HG03439 (cell line): ENCODE results near the gene DSG3.
A peak's percentile ranks its signal among the peaks of the same experiment; 100 is the strongest.

Source experiments
- ATAC-seq: cut with Tn5 transposase; IDR thresholded peaks from one replicate; pipeline ENCODE4 v1.9.1; 2021; ENCODE audit warnings: mild to moderate bottlenecking, moderate library complexity; ENCODE audit not compliant: unreplicated experiment

Gene DSG3, protein sequence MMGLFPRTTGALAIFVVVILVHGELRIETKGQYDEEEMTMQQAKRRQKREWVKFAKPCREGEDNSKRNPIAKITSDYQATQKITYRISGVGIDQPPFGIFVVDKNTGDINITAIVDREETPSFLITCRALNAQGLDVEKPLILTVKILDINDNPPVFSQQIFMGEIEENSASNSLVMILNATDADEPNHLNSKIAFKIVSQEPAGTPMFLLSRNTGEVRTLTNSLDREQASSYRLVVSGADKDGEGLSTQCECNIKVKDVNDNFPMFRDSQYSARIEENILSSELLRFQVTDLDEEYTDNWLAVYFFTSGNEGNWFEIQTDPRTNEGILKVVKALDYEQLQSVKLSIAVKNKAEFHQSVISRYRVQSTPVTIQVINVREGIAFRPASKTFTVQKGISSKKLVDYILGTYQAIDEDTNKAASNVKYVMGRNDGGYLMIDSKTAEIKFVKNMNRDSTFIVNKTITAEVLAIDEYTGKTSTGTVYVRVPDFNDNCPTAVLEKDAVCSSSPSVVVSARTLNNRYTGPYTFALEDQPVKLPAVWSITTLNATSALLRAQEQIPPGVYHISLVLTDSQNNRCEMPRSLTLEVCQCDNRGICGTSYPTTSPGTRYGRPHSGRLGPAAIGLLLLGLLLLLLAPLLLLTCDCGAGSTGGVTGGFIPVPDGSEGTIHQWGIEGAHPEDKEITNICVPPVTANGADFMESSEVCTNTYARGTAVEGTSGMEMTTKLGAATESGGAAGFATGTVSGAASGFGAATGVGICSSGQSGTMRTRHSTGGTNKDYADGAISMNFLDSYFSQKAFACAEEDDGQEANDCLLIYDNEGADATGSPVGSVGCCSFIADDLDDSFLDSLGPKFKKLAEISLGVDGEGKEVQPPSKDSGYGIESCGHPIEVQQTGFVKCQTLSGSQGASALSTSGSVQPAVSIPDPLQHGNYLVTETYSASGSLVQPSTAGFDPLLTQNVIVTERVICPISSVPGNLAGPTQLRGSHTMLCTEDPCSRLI

DNA sequence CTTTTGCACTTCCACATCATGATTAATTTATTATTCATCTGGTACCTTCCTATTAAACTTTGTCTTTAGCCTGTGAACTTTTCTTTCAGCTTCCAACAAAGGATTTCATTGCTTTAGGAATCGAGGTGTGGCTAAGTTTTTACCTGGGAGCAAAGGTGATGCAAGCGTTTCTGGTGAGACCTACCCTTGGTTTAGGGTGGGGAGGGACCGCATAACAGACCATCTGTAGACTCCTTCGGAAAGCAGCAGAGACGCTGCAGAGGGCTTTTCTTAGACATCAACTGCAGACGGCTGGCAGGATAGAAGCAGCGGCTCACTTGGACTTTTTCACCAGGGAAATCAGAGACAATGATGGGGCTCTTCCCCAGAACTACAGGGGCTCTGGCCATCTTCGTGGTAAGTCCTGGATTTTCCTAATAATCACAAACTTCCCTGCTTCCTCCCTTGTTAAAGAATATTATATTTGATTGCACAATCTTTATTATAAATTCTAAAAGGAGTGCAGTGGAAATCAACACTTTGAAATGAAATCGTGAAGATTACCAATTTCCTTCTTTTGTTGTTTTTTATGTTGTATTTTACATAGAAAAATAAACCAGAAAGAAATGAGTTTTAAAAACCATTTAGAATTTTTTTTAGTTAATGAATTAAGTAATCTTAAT is at the start of gene DSG3:
DSG3 (plus strand) TSS at position 212 of the 662 bp plus-strand sequence; CDS start at position 349, 137 bp downstream.
- ATAC-seq, result no peak

DNA sequence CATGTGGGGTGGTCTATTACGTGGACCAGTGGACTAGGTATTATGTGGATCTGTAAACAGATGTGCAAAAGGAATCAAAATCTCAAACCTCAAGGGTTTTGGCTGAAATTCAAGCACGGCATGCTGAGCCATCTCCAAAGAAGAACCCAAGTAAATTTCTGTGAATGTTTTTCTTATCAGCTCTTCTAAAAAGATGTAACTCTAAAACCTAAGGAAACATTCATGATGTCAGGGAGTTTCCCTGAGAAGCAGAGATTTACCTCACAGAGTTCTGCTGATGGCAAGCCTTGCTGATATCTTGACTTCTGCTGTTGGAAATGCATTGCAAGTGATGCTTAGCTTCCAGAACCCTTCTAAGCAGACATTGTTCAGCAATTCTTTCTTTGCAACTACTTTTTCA is 49.4 kb upstream of the DSG3 start:
- no peak for ATAC-seq

DNA sequence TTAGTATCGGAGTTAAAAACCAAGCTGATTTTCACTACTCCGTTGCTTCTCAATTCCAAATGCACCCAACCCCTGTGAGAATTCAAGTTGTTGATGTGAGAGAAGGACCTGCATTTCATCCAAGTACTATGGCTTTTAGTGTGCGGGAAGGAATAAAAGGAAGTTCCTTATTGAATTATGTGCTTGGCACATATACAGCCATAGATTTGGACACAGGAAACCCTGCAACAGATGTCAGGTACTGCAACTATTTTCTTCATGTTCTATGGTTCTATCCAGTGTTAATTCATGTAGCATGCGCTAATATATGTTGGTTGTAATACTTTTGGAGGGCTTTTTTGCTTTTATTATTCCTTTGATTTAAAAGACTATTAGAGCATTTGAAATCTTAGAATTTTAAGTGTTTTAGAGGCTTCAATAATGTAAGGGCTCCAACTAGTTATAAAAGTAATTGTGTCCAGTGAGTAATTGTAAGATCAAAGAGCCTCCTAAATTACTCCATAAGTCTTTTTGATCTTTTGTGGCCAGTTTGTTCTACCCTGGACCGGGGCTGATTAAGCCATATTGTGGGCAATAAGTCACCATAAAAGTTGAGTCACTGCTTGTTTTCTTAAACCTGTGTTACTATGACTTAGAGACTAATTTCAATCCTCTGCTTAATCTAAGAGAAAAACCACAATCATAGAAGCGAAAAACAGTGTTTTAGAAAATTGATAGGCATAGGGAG is 48.1 kb upstream of the DSG3 start:
- ATAC-seq, result no peak

DNA sequence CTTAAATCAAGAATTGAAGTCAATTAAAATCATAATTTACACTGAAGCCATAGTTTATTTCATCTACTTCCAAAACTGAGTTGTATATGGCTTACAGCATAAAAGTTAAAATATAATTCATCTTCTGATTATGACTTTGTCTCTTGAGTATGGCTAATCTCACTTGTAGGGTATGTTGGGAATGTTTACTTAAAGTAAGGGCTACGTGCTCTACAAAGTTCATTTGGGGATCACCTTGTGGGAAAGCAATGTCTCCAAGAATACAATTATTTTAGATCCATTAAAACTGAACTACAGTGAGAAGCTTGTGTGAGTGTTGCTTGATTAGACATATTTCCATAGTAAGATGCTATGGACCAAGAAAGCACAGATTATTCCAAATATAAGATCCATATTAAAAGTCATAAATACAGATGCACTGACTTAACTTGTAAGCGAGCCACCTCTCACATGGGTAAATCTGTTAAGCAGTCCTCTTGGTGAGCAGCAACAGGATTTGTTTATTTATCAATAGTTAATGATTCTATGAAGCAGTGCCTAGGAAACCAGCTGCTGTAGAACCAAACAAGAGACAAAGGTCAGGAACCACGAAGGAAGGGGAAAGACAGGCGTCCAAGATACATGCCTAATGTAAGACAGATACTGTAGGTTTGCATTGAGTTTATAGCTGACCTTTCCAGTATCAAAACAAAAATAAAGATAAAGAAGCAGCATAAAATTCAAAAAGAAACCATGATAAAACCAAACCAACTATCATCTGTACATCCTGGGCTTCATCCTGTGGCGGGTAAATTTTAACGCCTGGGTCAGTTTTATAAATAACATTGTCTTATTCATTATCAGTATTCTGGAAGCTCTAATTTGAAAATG is 46.1 kb upstream of the DSG3 start:
- ATAC-seq, result no peak

DNA sequence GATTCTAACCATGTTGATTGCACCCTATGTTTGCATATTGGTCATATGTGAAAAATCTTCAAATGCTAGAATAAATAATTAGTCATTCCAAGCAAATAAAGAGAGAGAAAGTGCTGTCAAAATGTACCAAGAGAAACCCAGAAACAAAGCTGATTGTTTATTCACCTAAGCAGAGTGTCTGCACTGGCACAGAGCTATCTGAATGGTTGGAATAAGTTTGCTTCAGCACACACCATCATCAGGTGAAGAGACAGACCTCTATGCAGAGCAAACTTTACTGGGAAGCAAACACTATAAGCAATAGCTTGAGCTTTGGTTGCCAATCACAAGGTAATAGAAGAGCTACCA is 45.5 kb upstream of the DSG3 start:
- ATAC-seq, result no peak

DNA sequence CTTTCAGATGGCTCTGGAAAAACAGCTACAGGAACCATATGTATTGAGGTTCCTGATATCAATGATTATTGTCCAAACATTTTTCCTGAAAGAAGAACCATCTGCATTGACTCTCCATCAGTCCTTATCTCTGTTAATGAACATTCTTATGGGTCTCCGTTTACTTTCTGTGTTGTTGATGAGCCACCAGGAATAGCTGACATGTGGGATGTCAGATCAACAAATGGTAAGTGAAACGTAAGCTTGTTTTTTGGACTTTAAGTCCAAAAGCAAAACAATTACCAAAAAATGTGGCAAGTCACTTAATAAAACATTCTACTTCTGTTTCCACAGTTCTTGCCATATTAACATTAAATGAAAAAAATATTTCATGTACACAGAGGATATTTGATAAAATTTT is 44.1 kb upstream of the DSG3 start:
- ATAC-seq, result no peak

DNA sequence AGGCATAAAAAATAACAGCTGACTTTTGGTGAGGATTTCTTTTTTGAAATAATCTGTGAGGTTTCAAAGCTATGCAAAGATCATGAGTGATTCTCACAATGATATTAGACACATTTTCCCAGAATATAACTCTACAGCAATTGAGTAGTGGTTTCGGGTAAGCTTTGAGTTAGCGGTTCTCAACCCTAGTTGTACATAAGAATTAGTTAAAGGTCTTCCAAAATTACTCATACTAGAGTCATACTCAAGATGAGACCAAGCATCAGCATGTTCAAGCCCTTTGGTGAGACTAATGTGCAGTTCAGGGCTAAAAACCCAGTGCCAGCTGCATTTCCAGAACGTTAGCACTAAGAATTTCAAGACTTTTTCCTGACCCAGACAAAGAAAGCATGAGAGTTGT is 39.9 kb upstream of the DSG3 start:
- no peak for ATAC-seq

DNA sequence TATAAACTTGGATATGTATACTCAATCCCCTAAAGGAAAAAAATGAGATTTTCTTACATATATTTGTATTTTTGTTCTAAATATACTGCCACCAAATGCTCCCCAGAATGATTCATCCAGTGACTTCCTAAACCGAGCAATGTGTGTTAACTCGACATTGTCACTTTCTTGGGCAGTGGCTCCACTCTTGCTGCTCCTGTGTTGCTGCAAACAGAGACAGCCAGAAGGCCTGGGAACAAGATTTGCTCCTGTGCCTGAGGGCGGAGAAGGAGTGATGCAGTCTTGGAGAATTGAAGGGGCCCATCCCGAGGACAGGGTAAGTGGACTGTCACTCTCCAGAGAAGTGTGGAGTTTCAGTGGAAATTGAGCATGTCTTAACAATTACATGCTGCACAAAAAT is 38.3 kb upstream of the DSG3 start:
- no peak for ATAC-seq

DNA sequence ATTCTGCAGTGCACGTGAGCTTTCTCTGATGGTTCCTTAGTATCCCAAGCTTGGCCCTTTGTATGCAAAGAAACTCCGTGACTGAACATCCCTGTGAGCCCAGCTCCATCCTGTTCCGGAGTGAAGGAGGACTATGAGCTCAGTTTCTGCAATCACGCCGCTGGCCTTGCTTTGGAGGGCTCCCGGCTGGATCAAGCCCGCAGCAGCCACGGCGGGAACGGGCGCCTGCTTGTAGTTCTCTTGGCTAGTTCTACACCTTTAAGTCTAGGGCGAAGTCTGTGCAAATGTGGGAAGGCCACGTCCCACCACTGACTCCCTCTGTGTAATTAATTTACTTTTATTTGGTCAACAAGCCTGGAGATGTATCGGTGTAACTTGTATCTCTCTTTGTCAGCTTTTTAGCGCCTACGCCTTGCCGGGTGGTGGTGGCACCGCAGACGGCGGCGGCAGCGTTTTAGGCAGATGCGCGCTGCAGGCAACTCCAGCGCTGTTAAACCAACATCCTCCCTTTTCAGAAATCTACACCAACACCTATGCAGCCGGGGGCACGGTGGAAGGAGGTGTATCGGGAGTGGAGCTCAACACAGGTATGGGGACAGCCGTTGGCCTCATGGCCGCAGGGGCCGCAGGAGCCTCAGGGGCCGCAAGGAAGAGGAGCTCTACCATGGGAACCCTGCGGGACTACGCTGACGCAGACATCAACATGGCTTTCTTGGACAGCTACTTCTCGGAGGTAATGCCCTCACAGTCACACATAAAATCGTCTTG is 36.6 kb upstream of the DSG3 start:
- ATAC-seq, result no peak

DNA sequence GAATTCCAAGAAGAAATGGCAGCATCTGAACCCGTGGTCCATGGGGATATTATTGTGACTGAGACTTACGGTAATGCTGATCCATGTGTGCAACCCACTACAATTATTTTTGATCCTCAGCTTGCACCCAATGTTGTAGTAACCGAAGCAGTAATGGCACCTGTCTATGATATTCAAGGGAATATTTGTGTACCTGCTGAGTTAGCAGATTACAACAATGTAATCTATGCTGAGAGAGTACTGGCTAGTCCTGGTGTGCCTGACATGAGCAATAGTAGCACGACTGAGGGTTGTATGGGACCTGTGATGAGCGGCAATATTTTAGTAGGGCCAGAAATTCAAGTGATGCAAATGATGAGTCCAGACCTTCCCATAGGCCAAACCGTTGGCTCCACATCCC is 34.4 kb upstream of the DSG3 start:
- ATAC-seq, result no peak

DNA sequence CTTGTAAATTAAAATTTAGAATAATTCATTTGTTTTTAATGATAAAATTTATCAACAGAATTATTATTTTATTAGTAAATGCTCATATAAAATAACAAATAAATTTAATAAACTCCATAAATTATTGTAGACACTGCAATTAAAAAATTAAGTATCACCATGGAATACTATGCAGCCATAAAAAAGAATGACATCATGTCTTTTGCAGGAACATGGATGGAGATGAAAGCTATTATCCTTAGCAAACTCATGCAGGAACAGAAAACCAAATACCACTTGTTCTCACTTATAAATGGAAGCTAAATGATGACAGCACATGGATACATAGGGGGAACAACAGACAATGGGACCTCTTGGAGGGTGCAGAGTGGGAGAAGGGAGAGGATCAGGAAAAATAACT is 29.7 kb upstream of the DSG3 start:
- ATAC-seq, result no peak

DNA sequence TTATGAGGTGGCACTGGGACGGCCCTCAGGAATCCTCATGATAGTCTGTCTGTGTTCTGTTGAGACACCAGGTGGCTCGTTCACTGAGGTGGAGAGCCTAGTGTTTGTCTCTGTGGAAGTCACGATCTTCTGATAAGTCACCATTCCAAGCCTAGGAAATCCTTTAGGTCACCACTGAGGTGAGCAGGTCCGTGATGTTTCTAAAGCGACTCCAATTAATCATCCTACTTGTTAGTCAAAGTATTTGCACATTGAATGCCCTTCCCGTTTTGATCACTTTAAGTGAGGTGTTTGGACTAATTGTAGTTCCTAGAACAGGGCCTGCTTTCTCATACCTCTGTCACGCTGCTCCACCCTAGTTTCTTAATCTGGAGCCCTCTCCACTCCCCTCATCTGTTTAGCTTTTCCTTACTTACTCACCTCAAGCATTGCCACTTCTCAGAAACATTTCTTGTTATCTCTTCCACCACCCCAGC is 28.0 kb upstream of the DSG3 start:
- no peak for ATAC-seq

DNA sequence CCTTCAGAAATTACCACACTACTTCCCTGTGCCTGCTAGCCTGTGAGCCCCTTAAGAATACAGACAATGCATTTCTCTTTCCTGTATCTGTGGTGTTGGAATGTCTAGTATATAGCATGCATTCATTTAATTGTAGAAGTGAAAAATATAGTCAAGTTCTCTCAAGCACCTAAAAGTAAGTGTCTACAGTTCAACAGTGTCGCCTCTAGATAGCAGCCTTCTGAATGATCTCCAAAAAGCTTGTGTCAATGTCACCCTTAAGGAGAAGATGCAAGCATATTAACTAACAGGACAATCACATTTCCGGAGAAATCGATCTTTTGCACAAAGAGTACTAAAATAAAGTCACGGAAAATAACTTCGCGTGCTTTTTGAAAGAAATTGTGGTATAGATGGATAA is 27.5 kb upstream of the DSG3 start:
- ATAC-seq, result no peak

DNA sequence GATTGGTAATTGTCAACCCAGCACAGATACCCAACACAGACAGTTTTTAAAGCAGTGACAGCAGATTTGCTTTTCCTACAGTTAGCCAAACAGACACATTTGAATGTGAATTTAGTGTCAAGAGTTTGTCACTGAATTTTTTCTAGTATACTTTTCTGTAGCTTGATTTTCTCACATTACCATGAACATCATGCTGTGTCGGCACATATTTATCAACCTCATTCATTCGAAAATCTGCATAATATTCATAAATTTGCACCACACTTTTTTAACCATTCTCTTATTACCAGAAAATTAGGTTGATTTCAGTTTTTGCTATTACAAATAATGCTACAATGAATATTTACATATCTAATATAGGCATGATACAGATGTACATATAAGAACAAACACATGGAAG is 27.0 kb upstream of the DSG3 start:
- ATAC-seq, result no peak

DNA sequence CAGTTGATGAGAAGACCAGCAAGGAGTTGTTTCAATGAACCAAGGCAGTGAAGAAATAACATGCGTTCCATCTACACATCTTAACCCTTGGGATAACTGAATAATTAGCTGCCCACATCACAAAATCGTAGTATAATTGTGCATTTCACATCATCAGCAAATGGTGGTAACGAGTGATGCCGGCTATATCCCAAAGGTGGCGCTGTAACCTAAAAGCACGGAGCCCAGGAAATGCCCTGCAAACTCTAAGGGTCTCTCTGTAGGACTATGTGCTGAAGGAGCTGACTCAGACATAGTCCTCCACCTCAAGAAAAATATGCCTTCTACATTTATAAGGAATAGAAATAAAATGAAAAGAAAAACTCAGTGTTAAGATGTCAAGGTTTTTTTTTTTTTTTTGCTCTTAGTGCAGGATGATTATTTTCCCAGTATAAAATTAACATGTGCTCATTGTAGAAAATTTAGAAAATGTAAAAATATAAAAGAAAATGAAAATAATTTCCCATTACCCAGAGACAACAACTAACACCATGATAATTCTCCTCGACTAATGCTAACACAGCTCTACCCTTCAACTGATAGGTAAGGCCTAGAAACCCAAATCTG is 23.1 kb upstream of the DSG3 start:
- ATAC-seq, result peak; percentile 79

DNA sequence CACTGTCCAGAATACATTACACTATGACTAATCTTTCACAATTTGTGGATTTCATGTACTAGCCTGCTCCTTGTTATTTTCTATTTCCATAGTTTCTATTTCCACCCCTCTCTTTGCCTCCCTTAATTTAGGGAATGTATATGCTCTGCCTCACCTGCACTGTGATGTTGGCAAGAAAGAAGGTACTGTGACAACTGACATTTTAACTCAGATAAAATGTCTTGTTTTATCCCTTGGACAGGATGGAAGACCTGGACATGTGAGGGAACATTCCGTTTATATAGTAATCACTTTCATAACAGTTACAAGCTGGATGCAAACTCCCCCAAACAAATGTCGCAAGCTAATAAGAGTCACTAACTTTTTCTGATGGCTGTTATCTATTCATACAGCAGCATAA is 21.5 kb upstream of the DSG3 start:
- ATAC-seq, result no peak

DNA sequence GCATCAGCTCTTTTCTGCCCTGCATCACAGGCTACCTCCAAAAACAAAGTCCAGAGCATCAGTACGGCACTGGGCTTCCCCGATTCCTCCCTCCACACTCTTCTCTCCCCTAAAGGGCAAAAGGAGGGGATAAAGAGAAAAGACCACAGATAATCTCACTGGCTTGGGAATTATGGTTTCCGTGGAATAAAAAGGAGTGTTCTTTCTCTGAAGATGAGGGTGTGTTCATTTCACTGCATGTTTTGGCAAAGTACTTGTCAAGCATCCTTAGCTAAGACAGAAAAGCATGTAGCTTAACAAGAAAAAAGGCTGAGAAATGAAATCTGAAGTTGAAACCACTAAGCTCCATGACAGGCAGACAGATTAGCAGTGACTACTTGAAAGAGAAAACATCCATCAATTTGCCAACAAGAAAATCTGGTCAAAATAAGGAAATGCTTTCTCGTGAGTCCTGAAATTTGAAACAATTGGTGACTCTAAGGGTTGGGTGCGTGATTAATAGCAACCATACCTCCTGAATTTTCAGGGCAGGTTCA is 20.6 kb upstream of the DSG3 start:
- ATAC-seq, result no peak

DNA sequence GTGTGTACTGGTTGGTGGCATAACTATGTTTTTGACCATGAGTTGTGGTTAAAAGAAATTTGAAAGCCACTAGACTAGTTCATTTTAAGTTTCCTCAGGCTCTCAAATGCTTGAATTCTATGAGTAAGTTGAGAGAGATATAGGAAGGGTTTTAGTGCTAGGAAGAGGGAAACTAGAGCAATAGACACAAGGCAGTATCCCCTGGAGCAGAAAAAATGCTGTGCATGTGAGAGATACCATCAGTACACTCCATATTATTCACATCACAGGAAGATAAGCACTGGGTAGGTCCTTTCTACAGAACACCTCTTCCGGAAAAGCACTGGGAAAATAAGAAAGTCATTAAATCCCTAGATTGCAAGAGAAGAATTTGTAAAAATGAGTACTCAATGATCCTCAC is 19.3 kb upstream of the DSG3 start:
- ATAC-seq, result no peak
